ENCODE measurements around the gene MEIS2. TPM values are rescaled to one million over a fixed set of nuclear protein-coding genes. Genes with fewer than 3 reads are reported as not detected.

Gene MEIS2
- total and polyA plus RNA-seq, 8 donors, result 9.1 to 30.5 (median 14.8) TPM

DNA sequence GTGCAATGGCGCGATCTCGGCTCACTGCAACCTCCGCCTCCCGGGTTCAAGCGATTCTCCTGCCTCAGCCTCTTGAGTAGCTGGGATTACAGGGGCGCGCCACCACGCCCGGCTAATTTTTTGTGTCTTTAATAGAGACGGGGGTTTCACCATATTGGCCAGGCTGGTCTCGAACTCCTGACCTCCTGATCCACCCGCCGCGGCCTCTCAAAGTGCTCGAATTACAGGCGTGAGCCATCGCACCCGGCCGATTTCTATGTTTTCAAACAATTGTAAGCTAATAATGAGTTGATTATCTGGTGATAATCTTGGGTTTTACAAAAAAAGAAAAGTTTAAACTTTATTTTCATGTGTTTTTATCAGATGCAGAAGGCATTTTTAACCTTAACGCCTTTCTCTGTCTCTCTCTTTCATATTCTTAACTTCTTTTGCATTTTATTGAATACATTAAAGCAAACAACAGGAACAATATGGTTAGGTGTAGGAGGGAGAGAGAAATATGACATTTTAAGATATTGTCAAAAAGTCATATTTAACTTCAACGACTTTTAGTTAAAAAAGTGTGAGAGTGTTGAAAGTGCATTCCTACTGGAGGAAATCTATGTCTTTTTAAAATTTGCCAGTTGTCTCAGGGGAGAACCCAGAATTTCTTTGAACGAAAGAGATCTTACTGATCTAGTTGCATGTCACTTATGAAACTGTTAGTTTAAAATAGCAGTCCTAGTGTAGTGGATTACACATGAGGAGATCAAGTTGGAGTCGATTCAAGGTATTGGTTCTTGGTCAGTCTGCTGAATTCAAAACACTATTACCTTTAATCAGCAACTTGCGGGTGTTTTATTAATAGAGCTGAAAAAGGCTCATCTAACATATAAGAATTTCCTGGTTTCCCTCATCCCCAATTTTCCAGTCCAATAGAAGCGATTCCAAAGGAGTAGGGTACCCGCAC lies 3.4 kb upstream of the MEIS2 start:
- TF ChIP-seq, protein P1, sequence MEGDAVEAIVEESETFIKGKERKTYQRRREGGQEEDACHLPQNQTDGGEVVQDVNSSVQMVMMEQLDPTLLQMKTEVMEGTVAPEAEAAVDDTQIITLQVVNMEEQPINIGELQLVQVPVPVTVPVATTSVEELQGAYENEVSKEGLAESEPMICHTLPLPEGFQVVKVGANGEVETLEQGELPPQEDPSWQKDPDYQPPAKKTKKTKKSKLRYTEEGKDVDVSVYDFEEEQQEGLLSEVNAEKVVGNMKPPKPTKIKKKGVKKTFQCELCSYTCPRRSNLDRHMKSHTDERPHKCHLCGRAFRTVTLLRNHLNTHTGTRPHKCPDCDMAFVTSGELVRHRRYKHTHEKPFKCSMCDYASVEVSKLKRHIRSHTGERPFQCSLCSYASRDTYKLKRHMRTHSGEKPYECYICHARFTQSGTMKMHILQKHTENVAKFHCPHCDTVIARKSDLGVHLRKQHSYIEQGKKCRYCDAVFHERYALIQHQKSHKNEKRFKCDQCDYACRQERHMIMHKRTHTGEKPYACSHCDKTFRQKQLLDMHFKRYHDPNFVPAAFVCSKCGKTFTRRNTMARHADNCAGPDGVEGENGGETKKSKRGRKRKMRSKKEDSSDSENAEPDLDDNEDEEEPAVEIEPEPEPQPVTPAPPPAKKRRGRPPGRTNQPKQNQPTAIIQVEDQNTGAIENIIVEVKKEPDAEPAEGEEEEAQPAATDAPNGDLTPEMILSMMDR (IDR thresholded peaks at IDR 0.05), result no peak
- ATAC-seq (no peak), DNase-seq (no peak), FAIRE-seq (no peak)
- intact Hi-C loops (cut with DNase I), result loop anchor here in 1 of 3 donors (10.0 kb wide), 1 partner anchor 219 kb away; no protein-coding TSS in a partner anchor
- H3K27me3 ChIP-seq, result no peaks in the 10 kb centered on the region
- no peaks in the 10 kb centered on the region for H3K9me3 ChIP-seq
- 89 to 91% methylated on average over 23 to 27 of the region's 27 CpGs for WGBS, 2 donors
- no peaks in the 10 kb centered on the region for H3K4me1 ChIP-seq
- no peak overlapping the region for H3K27ac ChIP-seq
- no peaks in the 10 kb centered on the region for H3K36me3 ChIP-seq
- H3K4me3 ChIP-seq, result no peak overlapping the region

DNA sequence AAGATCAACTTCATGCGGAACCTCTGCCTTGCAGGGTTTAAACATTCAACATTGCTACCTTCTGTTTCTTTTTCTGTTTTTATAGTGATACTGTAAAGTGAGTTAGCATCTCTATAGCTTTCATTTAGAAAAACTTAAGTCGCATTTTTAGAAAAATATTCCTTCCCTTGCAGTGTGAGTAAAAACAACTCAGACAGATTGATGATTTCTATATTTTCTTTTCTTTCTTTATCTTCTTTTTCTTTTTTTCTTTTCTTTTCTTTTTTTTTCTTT lies 2.8 kb upstream of the MEIS2 start:
- Histone ChIP-seq H3K27ac (no peak overlapping the region), H3K9me3 (no peaks in the 10 kb centered on the region), H3K36me3 (no peaks in the 10 kb centered on the region), H3K4me3 (peak overlapping the region in 1 of 4 donors; percentile 68), H3K27me3 (no peaks in the 10 kb centered on the region), H3K4me1 (no peaks in the 10 kb centered on the region)
- TF ChIP-seq, protein P1 (IDR thresholded peaks at IDR 0.05), result no peak
- FAIRE-seq (no peak), ATAC-seq (no peak), DNase-seq (no peak)
- intact Hi-C loops (cut with DNase I), result loop anchor here in 1 of 3 donors (10.0 kb wide), 1 partner anchor 218 kb away; no protein-coding TSS in a partner anchor
- 78 to 82% methylated on average over 2 of the region's 2 CpGs for WGBS, 2 donors

DNA sequence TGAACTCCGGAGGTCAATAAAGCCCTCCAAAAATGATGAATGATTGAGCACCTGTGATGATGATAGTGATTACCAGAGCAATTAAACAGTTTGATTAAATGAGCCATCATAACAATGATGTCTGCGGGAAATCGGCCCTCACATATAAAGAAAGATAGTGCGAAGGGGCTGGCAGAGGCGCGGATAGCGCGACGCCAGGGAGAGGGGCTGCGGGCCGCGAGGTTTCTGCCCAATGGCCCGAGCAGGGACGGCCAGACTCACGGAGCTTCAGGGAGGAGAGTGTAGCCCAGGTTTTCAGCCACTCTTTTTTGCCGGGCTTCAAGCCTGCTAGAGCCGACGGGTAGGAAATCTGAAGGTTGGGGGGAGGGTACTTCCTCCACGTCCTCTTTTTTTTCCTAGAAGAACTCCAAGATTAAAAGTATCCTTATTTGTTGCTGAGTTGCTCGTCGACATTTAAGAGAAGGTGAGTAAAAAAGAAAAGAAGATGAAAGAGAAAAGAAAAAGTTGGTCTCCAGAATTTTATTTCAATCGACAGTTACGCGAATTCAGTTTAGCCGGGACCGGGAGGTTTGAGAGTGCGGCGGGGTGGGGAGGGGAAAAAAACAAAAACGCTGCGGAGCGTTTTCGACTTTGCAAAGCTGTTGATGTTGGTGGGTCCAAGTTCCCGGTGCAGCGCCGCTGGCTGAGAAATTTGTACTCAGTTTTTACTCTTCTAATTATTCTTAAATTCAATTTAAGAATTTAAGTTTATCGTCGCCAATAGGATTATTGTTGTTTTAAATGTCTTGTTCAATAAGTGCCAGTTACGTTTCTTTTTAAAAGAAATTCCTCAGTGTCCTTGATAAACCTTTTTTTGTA lies 2.2 kb upstream of the MEIS2 start:
- no peaks in the 10 kb centered on the region for H3K9me3 ChIP-seq
- WGBS, 2 donors, result 26 to 28% methylated on average over 38 of the region's 38 CpGs
- DNase-seq, result peak in 1 of 6 donors; percentile 63
- TF ChIP-seq, protein P1 (IDR thresholded peaks at IDR 0.05), result no peak
- ATAC-seq, result no peak
- intact Hi-C loops (cut with DNase I), result loop anchor here in 1 of 3 donors (10.0 kb wide), 1 partner anchor 218 kb away; no protein-coding TSS in a partner anchor
- no peaks in the 10 kb centered on the region for H3K36me3 ChIP-seq
- no peak for FAIRE-seq
- H3K27me3 ChIP-seq, result no peaks in the 10 kb centered on the region
- peak overlapping the region in 3 of 4 donors; percentile 46 to 98 (median 96) for H3K27ac ChIP-seq
- peak overlapping the region; percentile 18 to 71 (median 68) for H3K4me3 ChIP-seq
- no peaks in the 10 kb centered on the region for H3K4me1 ChIP-seq

GRCh38 chr15:37101980-37102304 lies 1.6 kb upstream of the MEIS2 start:
- peak overlapping the region; percentile 45 to 71 (median 68) for H3K4me3 ChIP-seq
- H3K9me3 ChIP-seq, result no peaks in the 10 kb centered on the region
- 0 to 1% methylated on average over 12 to 15 of the region's 15 CpGs for WGBS, 2 donors
- H3K27me3 ChIP-seq, result no peaks in the 10 kb centered on the region
- intact Hi-C loops (cut with DNase I), result loop anchor here in 1 of 3 donors (10.0 kb wide), 1 partner anchor 217 kb away; no protein-coding TSS in a partner anchor
- peak overlapping the region; percentile 80 to 98 (median 88) for H3K27ac ChIP-seq
- no peaks in the 10 kb centered on the region for H3K36me3 ChIP-seq
- no peaks in the 10 kb centered on the region for H3K4me1 ChIP-seq
- DNase-seq (no peak), FAIRE-seq (no peak), ATAC-seq (peak in 1 of 4 donors; percentile 0)
- TF ChIP-seq, protein P1 (IDR thresholded peaks at IDR 0.05), result no peak

Data from pancreas (tissue), 10 donors.